ENCODE results near the gene CD177. TPM values are rescaled to one million over a fixed set of nuclear protein-coding genes. Genes with fewer than 3 reads are reported as not detected.
"Not testable (repeated sequence)": the region's sequence is repeated elsewhere in the genome, so short reads cannot be mapped to it uniquely, and the experiment has no call there.

The CD177 gene
- total and polyA plus RNA-seq, 4 donors: 1.0 to 57.8 (median 19.4) TPM

GRCh38 chr19:43320546-43320945, 32.9 kb upstream of the CD177 start:
- no peak overlapping the region for H3K27ac ChIP-seq (ENCODE audit: low read depth in 1 of 2, low read length in 1 of 2)
- WGBS, 2 donors: 63 to 81% methylated on average over 2 of the region's 2 CpGs

GRCh38 chr19:43326761-43327160, 26.7 kb upstream of the CD177 start:
- 92 to 100% methylated on average over 11 of the region's 11 CpGs for whole genome bisulfite sequencing, 2 donors
- not testable (repeated sequence) for H3K27me3 ChIP-seq (ENCODE audit: control insufficient read depth in 3 of 3, insufficient read depth in 3 of 3, low read length in 2 of 3)

More at GRCh38 chr19:43320546-43320945, 32.9 kb upstream of the CD177 start:
- ATAC-seq (ENCODE audit: insufficient read depth, low FRiP score) (no peak), DNase-seq (no peak)
- Histone ChIP-seq H3K4me1 (ENCODE audit: control insufficient read depth in 5 of 5, insufficient read depth in 5 of 5, low read length in 5 of 5) (no peaks in the 10 kb centered on the region), H3K27me3 (ENCODE audit: control insufficient read depth in 3 of 3, insufficient read depth in 3 of 3, low read length in 2 of 3) (no peaks in the 10 kb centered on the region), H3K4me3 (no peak overlapping the region), H3K36me3 (ENCODE audit: control insufficient read depth in 4 of 4, insufficient read depth in 4 of 4, low read length in 4 of 4) (no peaks in the 10 kb centered on the region), H3K9me3 (ENCODE audit: control insufficient read depth in 4 of 4, insufficient read depth in 3 of 4, low read length in 3 of 4) (peaks cover 0 to 3% (median 0%) of the 10 kb centered on the region in 4 donors), H3K9ac (ENCODE audit: insufficient read depth in 1 of 2, low read length in 2 of 2) (no peak overlapping the region)
- no peak for TF ChIP-seq CTCF (IDR thresholded peaks at IDR 0.05; ENCODE audit: control extremely low read depth, extremely low read depth)

GRCh38 chr19:43328561-43328960, 24.9 kb upstream of the CD177 start:
- not testable (repeated sequence) for ATAC-seq (ENCODE audit: insufficient read depth, low FRiP score); DNase-seq; H3K9ac ChIP-seq (ENCODE audit: insufficient read depth in 1 of 2, low read length in 2 of 2); H3K36me3 ChIP-seq (ENCODE audit: control insufficient read depth in 4 of 4, insufficient read depth in 4 of 4, low read length in 4 of 4); H3K4me3 ChIP-seq; H3K27me3 ChIP-seq (ENCODE audit: control insufficient read depth in 3 of 3, insufficient read depth in 3 of 3, low read length in 2 of 3); H3K27ac ChIP-seq (ENCODE audit: low read depth in 1 of 2, low read length in 1 of 2); H3K9me3 ChIP-seq (ENCODE audit: control insufficient read depth in 4 of 4, insufficient read depth in 3 of 4, low read length in 3 of 4); H3K4me1 ChIP-seq (ENCODE audit: control insufficient read depth in 5 of 5, insufficient read depth in 5 of 5, low read length in 5 of 5)
- 91 to 96% methylated on average over 8 to 12 of the region's 12 CpGs for WGBS, 2 donors

More at GRCh38 chr19:43326761-43327160, 26.7 kb upstream of the CD177 start:
- not testable (repeated sequence) for H3K36me3 ChIP-seq (ENCODE audit: control insufficient read depth in 4 of 4, insufficient read depth in 4 of 4, low read length in 4 of 4); DNase-seq; H3K4me3 ChIP-seq; H3K27ac ChIP-seq (ENCODE audit: low read depth in 1 of 2, low read length in 1 of 2); H3K9ac ChIP-seq (ENCODE audit: insufficient read depth in 1 of 2, low read length in 2 of 2); H3K9me3 ChIP-seq (ENCODE audit: control insufficient read depth in 4 of 4, insufficient read depth in 3 of 4, low read length in 3 of 4); H3K4me1 ChIP-seq (ENCODE audit: control insufficient read depth in 5 of 5, insufficient read depth in 5 of 5, low read length in 5 of 5); ATAC-seq (ENCODE audit: insufficient read depth, low FRiP score)

GRCh38 chr19:43329049-43329448, 24.4 kb upstream of the CD177 start:
- not testable (repeated sequence) for H3K4me3 ChIP-seq; H3K9ac ChIP-seq (ENCODE audit: insufficient read depth in 1 of 2, low read length in 2 of 2); H3K27ac ChIP-seq (ENCODE audit: low read depth in 1 of 2, low read length in 1 of 2); ATAC-seq (ENCODE audit: insufficient read depth, low FRiP score); DNase-seq; H3K27me3 ChIP-seq (ENCODE audit: control insufficient read depth in 3 of 3, insufficient read depth in 3 of 3, low read length in 2 of 3); H3K9me3 ChIP-seq (ENCODE audit: control insufficient read depth in 4 of 4, insufficient read depth in 3 of 4, low read length in 3 of 4); H3K36me3 ChIP-seq (ENCODE audit: control insufficient read depth in 4 of 4, insufficient read depth in 4 of 4, low read length in 4 of 4); H3K4me1 ChIP-seq (ENCODE audit: control insufficient read depth in 5 of 5, insufficient read depth in 5 of 5, low read length in 5 of 5)
- 88 to 97% methylated on average over 4 of the region's 4 CpGs for WGBS, 2 donors

GRCh38 chr19:43329989-43330388, 23.5 kb upstream of the CD177 start:
- TF ChIP-seq CTCF (IDR thresholded peaks at IDR 0.05; ENCODE audit: control extremely low read depth, extremely low read depth): no peak
- H3K27ac ChIP-seq (ENCODE audit: low read depth in 1 of 2, low read length in 1 of 2): no peak overlapping the region
- ATAC-seq (ENCODE audit: insufficient read depth, low FRiP score): no peak

More at GRCh38 chr19:43329989-43330388, 23.5 kb upstream of the CD177 start:
- H3K9me3 ChIP-seq (ENCODE audit: control insufficient read depth in 4 of 4, insufficient read depth in 3 of 4, low read length in 3 of 4): peaks cover 0 to 5% (median 0%) of the 10 kb centered on the region in 4 donors
- no peaks in the 10 kb centered on the region for H3K4me1 ChIP-seq (ENCODE audit: control insufficient read depth in 5 of 5, insufficient read depth in 5 of 5, low read length in 5 of 5)
- H3K36me3 ChIP-seq (ENCODE audit: control insufficient read depth in 4 of 4, insufficient read depth in 4 of 4, low read length in 4 of 4): no peaks in the 10 kb centered on the region
- no peak overlapping the region for H3K4me3 ChIP-seq
- 93 to 95% methylated on average over 2 of the region's 2 CpGs for WGBS, 2 donors
- no peak for DNase-seq
- no peaks in the 10 kb centered on the region for H3K27me3 ChIP-seq (ENCODE audit: control insufficient read depth in 3 of 3, insufficient read depth in 3 of 3, low read length in 2 of 3)
- no peak overlapping the region for H3K9ac ChIP-seq (ENCODE audit: insufficient read depth in 1 of 2, low read length in 2 of 2)

Measured in lung (tissue), 12 donors.